IMR-90 (cell line): ENCODE measurements around the gene IGF2R.

Source experiments
- BHLHE40 ChIP-seq: fragments of 150-350 bp; IDR thresholded peaks from 2 replicates; pipeline ENCODE4 v1.6.1; 2016; ENCODE audit warnings: mild to moderate bottlenecking, low read depth, low read length
- CEBPB ChIP-seq: IDR thresholded peaks from 2 replicates; pipeline ENCODE4 v1.6.1; 2012; ENCODE audit warnings: low read depth, low read length, improper control_type of control experiment
- CTCF ChIP-seq: conservative IDR thresholded peaks from 2 replicates; pipeline ENCODE4 v1.5.1; 2012; ENCODE audit warnings: mild to moderate bottlenecking, low read depth, low read length, improper control_type of control experiment
- ELK1 ChIP-seq: fragments of 150-350 bp; IDR thresholded peaks from 2 replicates; pipeline ENCODE4 v1.6.1; 2016; ENCODE audit warnings: low read depth, mild to moderate bottlenecking, low read length, moderate library complexity, borderline replicate concordance
- MAFK ChIP-seq: IDR thresholded peaks from 2 replicates; pipeline ENCODE4 v1.6.1; 2012; ENCODE audit warnings: low read depth, low read length, improper control_type of control experiment
- MAZ ChIP-seq: IDR thresholded peaks from 2 replicates; pipeline ENCODE4 v1.6.1; 2012; ENCODE audit warnings: low read depth, mild to moderate bottlenecking, low read length, improper control_type of control experiment, moderate library complexity, borderline replicate concordance
- POLR2A ChIP-seq: IDR thresholded peaks from 2 replicates; pipeline ENCODE4 v1.6.1; 2012; ENCODE audit warnings: mild to moderate bottlenecking, low read depth, low read length
- RAD21 ChIP-seq: IDR thresholded peaks from 2 replicates; pipeline ENCODE4 v1.6.1; 2012; ENCODE audit warnings: low read length, improper control_type of control experiment
- RCOR1 ChIP-seq: IDR thresholded peaks from 2 replicates; pipeline ENCODE4 v1.6.1; 2012; ENCODE audit warnings: mild to moderate bottlenecking, low read length, improper control_type of control experiment; ENCODE audit not compliant: insufficient replicate concordance
- RFX5 ChIP-seq: IDR thresholded peaks from 2 replicates; pipeline ENCODE4 v1.8.0; 2012; ENCODE audit warnings: low read depth, mild to moderate bottlenecking, low read length, moderate library complexity
- SMC3 ChIP-seq: fragments of 150-350 bp; IDR thresholded peaks from 2 replicates; pipeline ENCODE4 v1.6.1; 2016; ENCODE audit warnings: low read depth, mild to moderate bottlenecking, antibody characterized with exemption, low read length, moderate library complexity
- USF2 ChIP-seq: fragments of 150-350 bp; IDR thresholded peaks from 2 replicates; pipeline ENCODE4 v1.6.1; 2017; ENCODE audit warnings: mild to moderate bottlenecking, antibody characterized with exemption, low read length, low read depth

GRCh38 chr6:159919800-159920199 is 49.1 kb upstream of the IGF2R start:
- TF ChIP-seq USF2 (no peak), CTCF (no peak), POLR2A (no peak), BHLHE40 (no peak), RAD21 (no peak), ELK1 (no peak), SMC3 (no peak), RFX5 (no peak), MAFK (no peak), RCOR1 (no peak), MAZ (no peak), CEBPB (no peak)
